HepG2 (cell line): ENCODE data around the gene PRPSAP1. TPM values are rescaled to one million over a fixed set of nuclear protein-coding genes. Genes with fewer than 3 reads are reported as not detected.

ENCODE experiments used
- ERF ChIP-seq: IDR thresholded peaks from 2 replicates; pipeline ENCODE4 v1.6.1; 2018; ENCODE audit warnings: missing biosample characterization, missing genetic modification reagents
- ETV6 ChIP-seq: sonication (generic); formaldehyde crosslinking; conservative IDR thresholded peaks from 2 replicates; pipeline ENCODE4 v1.4.0; 2020; ENCODE audit warnings: missing genetic modification reagents
- FOXA1 ChIP-seq, 2 experiments: fragments of 450-650 bp in 1 of 2; sonication (generic) in 1 of 2; formaldehyde crosslinking in 1 of 2; IDR thresholded peaks; 2 replicates each; pipeline versions ENCODE4 v1.4.0 to v1.6.1; 2016 to 2020; ENCODE audit warnings: missing genetic modification reagents in 1 of 2
- FOXO1 ChIP-seq: sonication (generic); formaldehyde crosslinking; IDR thresholded peaks from 2 replicates; pipeline ENCODE4 v1.4.0; 2020; ENCODE audit warnings: missing genetic modification reagents
- HDAC2 ChIP-seq: sonication (generic); formaldehyde crosslinking; IDR thresholded peaks from 2 replicates; pipeline ENCODE4 v1.4.0; 2020; ENCODE audit warnings: missing genetic modification reagents
- HNF4G ChIP-seq, 2 experiments: sonication (generic) in 1 of 2; formaldehyde crosslinking in 1 of 2; IDR thresholded peaks; 2 replicates each; pipeline versions ENCODE4 v1.4.0 to v1.6.1; 2011 to 2020; ENCODE audit warnings: borderline replicate concordance in 2 of 2, low read depth in 2 of 2, mild to moderate bottlenecking in 2 of 2, low read length in 1 of 2, missing genetic modification reagents in 1 of 2, moderate library complexity in 1 of 2
- HOXA9 ChIP-seq: sonication (generic); formaldehyde crosslinking; IDR thresholded peaks from 2 replicates; pipeline ENCODE4 v1.8.1; 2022; ENCODE audit warnings: missing genetic modification reagents, mild to moderate bottlenecking, moderate library complexity, borderline replicate concordance
- KAT7 ChIP-seq: IDR thresholded peaks from 2 replicates; pipeline ENCODE4 v1.6.1; 2018; ENCODE audit warnings: borderline replicate concordance, missing compliant biosample characterization
- MIER2 ChIP-seq: IDR thresholded peaks from 2 replicates; pipeline ENCODE4 v1.6.1; 2016; ENCODE audit warnings: missing biosample characterization, missing genetic modification reagents
- PITX1 ChIP-seq: sonication (generic); formaldehyde crosslinking; IDR thresholded peaks from 2 replicates; pipeline ENCODE4 v1.5.1; 2020; ENCODE audit warnings: mild to moderate bottlenecking, missing genetic modification reagents
- RELA ChIP-seq: sonication (generic); formaldehyde crosslinking; IDR thresholded peaks from 2 replicates; pipeline ENCODE4 v1.4.0; 2020; ENCODE audit warnings: missing genetic modification reagents
- REPIN1 ChIP-seq: sonication (generic); formaldehyde crosslinking; IDR thresholded peaks from 2 replicates; pipeline ENCODE4 v1.8.0; 2022; ENCODE audit warnings: missing genetic modification reagents, low read depth, mild to moderate bottlenecking, borderline replicate concordance
- RFX3 ChIP-seq: IDR thresholded peaks from 2 replicates; pipeline ENCODE4 v1.6.1; 2016; ENCODE audit warnings: missing biosample characterization, missing genetic modification reagents
- SP5 ChIP-seq: IDR thresholded peaks from 2 replicates; pipeline ENCODE4 v1.6.1; 2016; ENCODE audit warnings: low read depth, borderline replicate concordance
- TBX3 ChIP-seq: fragments of 450-650 bp; IDR thresholded peaks from 2 replicates; pipeline ENCODE4 v1.6.1; 2017; ENCODE audit warnings: antibody characterized with exemption, mild to moderate bottlenecking, inconsistent platforms, borderline replicate concordance
- ZMYM2 ChIP-seq: sonication (generic); formaldehyde crosslinking; IDR thresholded peaks from 2 replicates; pipeline ENCODE4 v1.8.0; 2022; ENCODE audit warnings: mild to moderate bottlenecking, missing genetic modification reagents
- ZNF124 ChIP-seq: sonication (generic); formaldehyde crosslinking; IDR thresholded peaks from 2 replicates; pipeline ENCODE4 v1.4.0; 2020; ENCODE audit warnings: missing genetic modification reagents
- ZNF292 ChIP-seq: sonication (generic); formaldehyde crosslinking; IDR thresholded peaks from 2 replicates; pipeline ENCODE4 v1.8.1; 2022; ENCODE audit warnings: mild to moderate bottlenecking, low read depth, missing genetic modification reagents, borderline replicate concordance
- ZNF296 ChIP-seq: sonication (generic); formaldehyde crosslinking; conservative IDR thresholded peaks from 2 replicates; pipeline ENCODE4 v1.5.0; 2020; ENCODE audit warnings: mild to moderate bottlenecking, missing genetic modification reagents
- ZNF30 ChIP-seq: sonication (generic); formaldehyde crosslinking; IDR thresholded peaks from 2 replicates; pipeline ENCODE4 v1.5.0; 2020; ENCODE audit warnings: mild to moderate bottlenecking, missing genetic modification reagents
- ZNF484 ChIP-seq: sonication (generic); formaldehyde crosslinking; IDR thresholded peaks from 2 replicates; pipeline ENCODE4 v1.5.1; 2020; ENCODE audit warnings: mild to moderate bottlenecking, low read depth, missing genetic modification reagents, borderline replicate concordance
- ZNF567 ChIP-seq: sonication (generic); formaldehyde crosslinking; IDR thresholded peaks from 2 replicates; pipeline ENCODE4 v1.8.1; 2023; ENCODE audit warnings: mild to moderate bottlenecking, missing genetic modification reagents, borderline replicate concordance
- polyA plus RNA-seq, 8 experiments: library from polyadenylated mRNA; depleted of rRNA in 3 of 8; stranded (reverse) in 7 of 8; unstranded in 1 of 8; fragments of >200 nt; fragmentation: Illumina TruSeq in 4 of 8; extraction: Trizol in 4 of 8; gene quantifications; 2 replicates each; pipeline versions ENCODE4 v1.2.1 to v1.2.3, GENCODE V29; 2011 to 2016; ENCODE audit warnings: low read depth in 4 of 8, missing spikeins in 1 of 8, mixed read lengths in 1 of 8; ENCODE audit not compliant: insufficient read depth in 1 of 8
- total RNA-seq, 5 experiments: library from RNA; depleted of rRNA; stranded (reverse); fragments of >200 nt; fragmentation: Illumina TruSeq; extraction: Trizol; gene quantifications; 2 replicates each; pipeline ENCODE4 v1.2.3, GENCODE V29; 2016; ENCODE audit warnings: low read depth in 1 of 5
- TF ChIP-seq, protein P1 (sequence below): sonication (generic); formaldehyde crosslinking; IDR thresholded peaks from 2 replicates; pipeline ENCODE4 v1.8.0; 2022; ENCODE audit warnings: missing genetic modification reagents, low read depth, mild to moderate bottlenecking, borderline replicate concordance
- TF ChIP-seq, protein P2 (sequence below): sonication (generic); formaldehyde crosslinking; IDR thresholded peaks from 2 replicates; pipeline ENCODE4 v1.5.0; 2020; ENCODE audit warnings: mild to moderate bottlenecking, low read depth, missing genetic modification reagents, borderline replicate concordance
- TF ChIP-seq, protein P3 (sequence below): sonication (generic); formaldehyde crosslinking; IDR thresholded peaks from 2 replicates; pipeline ENCODE4 v1.5.0; 2020; ENCODE audit warnings: missing genetic modification reagents
- TF ChIP-seq, protein P4 (sequence below): sonication (generic); formaldehyde crosslinking; IDR thresholded peaks from 2 replicates; pipeline ENCODE4 v1.8.0; 2023; ENCODE audit warnings: mild to moderate bottlenecking, missing genetic modification reagents
- TF ChIP-seq, protein P5 (sequence below): sonication (generic); formaldehyde crosslinking; IDR thresholded peaks from 2 replicates; pipeline ENCODE4 v1.4.0; 2020; ENCODE audit warnings: missing genetic modification reagents

Gene PRPSAP1
- total and polyA plus RNA-seq, 2 of the 13 experiments (the other 11 are each of a cell fraction or from before 2014, with no cell fraction given): 91.1 to 314 TPM

DNA sequence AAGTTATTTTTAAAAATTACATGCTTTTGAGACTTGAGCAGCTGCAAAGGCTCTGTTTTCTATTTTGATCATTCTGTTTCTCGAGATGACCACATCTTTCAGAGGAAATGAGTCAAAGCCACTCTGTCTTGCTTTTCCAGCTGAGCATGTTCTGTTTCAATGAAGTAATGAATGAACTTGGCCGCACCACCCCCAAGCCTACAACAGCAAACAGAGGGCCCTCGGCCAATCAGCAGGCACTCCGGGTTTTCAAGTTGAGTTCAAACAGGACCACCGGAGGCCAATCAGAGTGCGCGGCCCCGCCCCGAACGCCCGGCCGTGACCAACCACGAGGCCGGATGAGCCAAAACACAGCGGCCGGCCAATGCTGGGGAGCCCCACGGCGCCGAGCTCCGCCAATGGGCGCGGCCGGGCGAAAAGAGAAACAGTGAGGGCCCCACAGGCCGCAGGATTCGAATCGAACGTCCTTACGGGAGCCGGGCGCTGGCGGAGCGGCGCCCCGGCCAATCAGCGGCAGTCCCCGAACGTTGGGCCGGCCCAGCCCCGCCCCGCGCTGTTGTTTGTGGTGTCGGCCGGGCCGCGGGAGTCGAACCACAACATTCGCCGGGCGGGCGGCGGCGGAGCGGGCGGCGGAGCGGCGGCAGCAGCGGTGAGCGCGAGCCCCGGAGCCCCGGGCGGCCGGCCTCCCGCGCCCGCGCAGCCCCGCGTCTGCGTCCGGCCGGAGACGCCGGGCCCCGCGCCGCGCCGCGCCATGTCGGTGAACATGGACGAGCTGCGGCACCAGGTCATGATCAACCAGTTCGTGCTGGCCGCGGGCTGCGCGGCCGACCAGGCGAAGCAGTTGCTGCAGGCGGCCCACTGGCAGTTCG, 88.7 kb downstream of the PRPSAP1 start, which contains the start of gene UBALD2 (continued):
- TF ChIP-seq, protein P1, sequence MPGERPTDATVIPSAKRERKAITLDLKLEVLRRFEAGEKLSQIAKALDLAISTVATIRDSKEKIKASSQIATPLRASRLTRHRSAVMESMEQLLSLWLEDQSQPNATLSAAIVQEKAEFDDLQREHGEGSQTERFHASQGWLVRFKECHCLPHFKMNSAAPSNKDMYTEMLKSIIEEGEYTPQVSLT (CRISPR knock-in tag): no peak
- TF ChIP-seq SP5 (peak; percentile 64; the same call in 1 of the 2 replicates), ZNF30 (CRISPR knock-in tag) (no peak), HOXA9 (CRISPR knock-in tag) (no peak; the same call in none of the 2 replicates), TBX3 (peak; percentile 73), RFX3 (CRISPR knock-in tag) (no peak), HDAC2 (no peak; the same call in 1 of the 2 replicates), ERF (CRISPR knock-in tag) (no peak), ZNF567 (no peak), ZNF296 (no peak), REPIN1 (CRISPR knock-in tag) (peak; percentile 55; the same call in 1 of the 2 replicates), HNF4G (IDR thresholded peaks at IDR 0.05; ENCODE audit: borderline replicate concordance, low read depth, low read length) (peak; percentile 20; the same call in 1 of the 2 replicates), HNF4G (CRISPR knock-in tag; IDR thresholded peaks at IDR 0.05; ENCODE audit: borderline replicate concordance, low read depth) (no peak), KAT7 (CRISPR knock-in tag) (no peak), ZNF484 (CRISPR knock-in tag) (no peak), PITX1 (CRISPR knock-in tag) (peak; percentile 76), ETV6 (CRISPR knock-in tag) (no peak), ZNF292 (CRISPR knock-in tag) (peak; percentile 32; the same call in 1 of the 2 replicates), FOXA1 (IDR thresholded peaks at IDR 0.05) (no peak), FOXA1 (CRISPR knock-in tag; IDR thresholded peaks at IDR 0.05) (no peak; the same call in 1 of the 2 replicates), FOXO1 (CRISPR knock-in tag) (peak; percentile 36; the same call in 1 of the 2 replicates), MIER2 (no peak), ZMYM2 (CRISPR knock-in tag) (no peak), RELA (CRISPR knock-in tag) (no peak), ZNF124 (CRISPR knock-in tag) (no peak)
- TF ChIP-seq, protein P2, sequence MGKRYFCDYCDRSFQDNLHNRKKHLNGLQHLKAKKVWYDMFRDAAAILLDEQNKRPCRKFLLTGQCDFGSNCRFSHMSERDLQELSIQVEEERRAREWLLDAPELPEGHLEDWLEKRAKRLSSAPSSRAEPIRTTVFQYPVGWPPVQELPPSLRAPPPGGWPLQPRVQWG: no peak
- TF ChIP-seq, protein P3, sequence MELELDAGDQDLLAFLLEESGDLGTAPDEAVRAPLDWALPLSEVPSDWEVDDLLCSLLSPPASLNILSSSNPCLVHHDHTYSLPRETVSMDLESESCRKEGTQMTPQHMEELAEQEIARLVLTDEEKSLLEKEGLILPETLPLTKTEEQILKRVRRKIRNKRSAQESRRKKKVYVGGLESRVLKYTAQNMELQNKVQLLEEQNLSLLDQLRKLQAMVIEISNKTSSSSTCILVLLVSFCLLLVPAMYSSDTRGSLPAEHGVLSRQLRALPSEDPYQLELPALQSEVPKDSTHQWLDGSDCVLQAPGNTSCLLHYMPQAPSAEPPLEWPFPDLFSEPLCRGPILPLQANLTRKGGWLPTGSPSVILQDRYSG: 0 out of 2 replicates have a peak, but pooled peaks have one; percentile 28
- TF ChIP-seq, protein P4, sequence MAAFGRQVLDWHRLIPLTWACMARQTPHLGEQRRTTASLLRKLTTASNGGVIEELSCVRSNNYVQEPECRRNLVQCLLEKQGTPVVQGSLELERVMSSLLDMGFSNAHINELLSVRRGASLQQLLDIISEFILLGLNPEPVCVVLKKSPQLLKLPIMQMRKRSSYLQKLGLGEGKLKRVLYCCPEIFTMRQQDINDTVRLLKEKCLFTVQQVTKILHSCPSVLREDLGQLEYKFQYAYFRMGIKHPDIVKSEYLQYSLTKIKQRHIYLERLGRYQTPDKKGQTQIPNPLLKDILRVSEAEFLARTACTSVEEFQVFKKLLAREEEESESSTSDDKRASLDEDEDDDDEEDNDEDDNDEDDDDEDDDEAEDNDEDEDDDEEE (CRISPR knock-in tag): 0 out of 2 replicates have a peak, but pooled peaks have one; percentile 50
- TF ChIP-seq, protein P5, sequence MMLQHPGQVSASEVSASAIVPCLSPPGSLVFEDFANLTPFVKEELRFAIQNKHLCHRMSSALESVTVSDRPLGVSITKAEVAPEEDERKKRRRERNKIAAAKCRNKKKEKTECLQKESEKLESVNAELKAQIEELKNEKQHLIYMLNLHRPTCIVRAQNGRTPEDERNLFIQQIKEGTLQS: no peak
